Measurements from ENCODE around the gene LSM12.
A peak's percentile ranks its signal among the peaks of the same experiment; 100 is the strongest.
"Not testable (repeated sequence)": the region's sequence is repeated elsewhere in the genome, so short reads cannot be mapped to it uniquely, and the experiment has no call there.

Gene LSM12

GRCh38 chr17:44066204-44066930 lies at the start of gene LSM12:
Gene LSM12, minus strand, starts transcription at chr17:44066671. Its CDS starts 84 bp downstream, at chr17:44066587.
- DNase-seq = peak; percentile 74

GRCh38 chr17:44115585-44116415 lies 49.3 kb upstream of the LSM12 start:
- DNase-seq = no peak

- DNase-seq = no peak
Observed at GRCh38 chr17:44113868-44114840, 47.7 kb upstream of the LSM12 start.

DNA sequence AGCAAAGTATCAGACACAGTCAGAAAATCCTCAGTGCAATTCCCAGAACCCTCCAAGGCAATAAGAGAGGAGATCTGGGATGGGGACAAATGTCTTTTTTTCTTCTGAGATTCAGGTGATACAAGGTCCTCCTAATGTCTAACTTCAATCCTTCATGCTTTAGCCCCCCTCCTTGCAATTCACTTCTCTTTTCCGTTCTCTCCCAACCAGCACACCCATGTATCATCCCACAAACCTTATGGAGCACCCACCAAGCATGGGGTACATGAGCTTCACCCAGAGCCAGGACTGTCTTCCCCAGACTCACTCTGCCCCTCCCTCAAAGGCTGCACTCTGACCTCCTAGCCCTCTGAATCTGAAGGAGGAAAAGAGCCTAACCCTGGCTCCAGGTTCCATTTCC lies 46.9 kb upstream of the LSM12 start:
- DNase-seq = no peak

GRCh38 chr17:44112284-44113280 lies 46.1 kb upstream of the LSM12 start:
- no peak for DNase-seq

- DNase-seq = no peak
Observed at GRCh38 chr17:44111777-44112176, 45.3 kb upstream of the LSM12 start.

DNA sequence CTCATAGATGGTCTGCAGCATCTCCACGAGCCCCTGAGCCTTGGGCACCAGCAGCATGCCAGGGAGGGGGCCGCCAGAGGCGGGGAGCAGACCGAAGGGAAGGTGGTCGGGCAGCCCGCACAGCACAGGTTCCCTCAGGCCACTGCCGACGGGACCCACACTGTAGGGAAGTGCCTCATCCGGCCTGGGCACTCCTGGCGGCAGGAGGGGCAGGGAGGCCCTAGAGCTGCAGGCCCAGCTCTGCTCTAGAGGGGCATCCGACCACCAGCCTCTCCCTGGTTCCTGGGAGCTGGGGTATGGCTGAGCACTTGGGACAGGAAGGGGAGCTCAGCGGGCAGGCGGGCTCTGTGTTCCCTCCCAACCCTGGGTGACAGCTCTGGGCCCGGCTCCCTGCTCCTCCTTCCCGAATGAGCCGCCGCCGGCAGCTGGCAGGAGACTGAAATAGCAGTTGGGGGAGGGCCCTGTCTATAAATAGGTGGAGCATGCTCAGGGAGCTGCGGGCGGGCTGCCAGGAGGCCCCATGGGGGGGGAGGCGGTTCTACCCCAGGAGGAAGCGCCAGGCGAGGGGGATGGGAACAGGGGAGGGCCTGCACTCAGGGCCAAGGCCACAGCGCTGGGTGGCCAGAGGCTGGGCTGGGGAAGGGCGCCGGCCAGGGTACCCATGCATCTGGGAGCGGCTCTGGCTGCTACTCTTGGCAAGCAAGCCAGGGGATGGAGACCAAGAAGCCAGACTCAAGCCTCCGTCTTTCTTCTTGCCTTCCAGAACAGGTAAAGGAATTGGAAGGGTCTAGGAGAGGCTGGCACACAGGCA lies 44.6 kb upstream of the LSM12 start:
- peak; percentile 93 for DNase-seq

DNA sequence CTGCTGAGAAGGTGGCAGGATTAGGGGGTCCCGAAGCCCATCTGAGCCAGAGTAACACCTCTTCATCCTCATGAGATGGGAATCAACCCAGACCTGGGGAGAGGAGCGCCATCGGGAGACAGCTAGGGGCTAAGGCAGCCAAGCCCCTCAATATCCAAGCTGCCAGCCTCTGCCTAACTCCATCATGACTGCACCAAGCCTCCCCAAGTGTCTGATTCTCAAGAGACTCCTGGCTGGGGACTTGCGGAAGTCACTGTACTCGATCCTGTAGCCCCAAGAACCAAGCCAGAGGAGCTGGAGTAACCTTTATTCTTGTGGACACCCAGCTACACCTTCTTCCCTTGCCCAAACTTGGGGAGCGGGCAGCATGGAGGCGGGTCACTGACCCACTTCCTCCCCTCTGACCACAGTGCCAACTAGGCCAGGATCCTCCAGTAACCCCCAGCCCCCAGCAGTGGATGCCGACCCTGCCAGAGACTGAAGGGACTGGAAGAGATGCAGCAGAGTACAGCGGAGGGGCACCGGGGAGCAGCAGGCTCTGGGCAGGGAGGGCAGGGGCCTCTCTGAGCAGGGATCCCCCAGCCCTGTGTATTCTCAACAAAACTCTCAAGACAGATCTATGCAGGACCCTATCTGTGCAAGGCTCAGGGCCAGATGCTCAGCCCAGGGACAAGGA lies 43.7 kb upstream of the LSM12 start:
- no peak for DNase-seq

DNA sequence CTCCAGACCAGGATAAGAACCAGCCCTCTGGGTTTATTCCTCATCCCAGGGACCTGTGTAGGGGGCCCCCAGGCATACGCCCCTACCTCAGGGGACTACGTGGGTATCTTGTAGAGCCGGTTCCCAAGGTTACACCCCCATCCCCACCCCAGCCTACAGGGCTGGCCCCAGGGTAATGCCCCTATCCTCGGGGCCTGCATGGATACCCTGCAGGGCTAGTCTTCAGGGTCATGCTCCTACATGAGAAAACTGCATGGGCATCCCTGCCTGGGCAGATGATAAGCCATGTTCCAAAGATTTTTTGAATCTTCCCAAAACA lies 42.8 kb upstream of the LSM12 start:
- DNase-seq = no peak

DNA sequence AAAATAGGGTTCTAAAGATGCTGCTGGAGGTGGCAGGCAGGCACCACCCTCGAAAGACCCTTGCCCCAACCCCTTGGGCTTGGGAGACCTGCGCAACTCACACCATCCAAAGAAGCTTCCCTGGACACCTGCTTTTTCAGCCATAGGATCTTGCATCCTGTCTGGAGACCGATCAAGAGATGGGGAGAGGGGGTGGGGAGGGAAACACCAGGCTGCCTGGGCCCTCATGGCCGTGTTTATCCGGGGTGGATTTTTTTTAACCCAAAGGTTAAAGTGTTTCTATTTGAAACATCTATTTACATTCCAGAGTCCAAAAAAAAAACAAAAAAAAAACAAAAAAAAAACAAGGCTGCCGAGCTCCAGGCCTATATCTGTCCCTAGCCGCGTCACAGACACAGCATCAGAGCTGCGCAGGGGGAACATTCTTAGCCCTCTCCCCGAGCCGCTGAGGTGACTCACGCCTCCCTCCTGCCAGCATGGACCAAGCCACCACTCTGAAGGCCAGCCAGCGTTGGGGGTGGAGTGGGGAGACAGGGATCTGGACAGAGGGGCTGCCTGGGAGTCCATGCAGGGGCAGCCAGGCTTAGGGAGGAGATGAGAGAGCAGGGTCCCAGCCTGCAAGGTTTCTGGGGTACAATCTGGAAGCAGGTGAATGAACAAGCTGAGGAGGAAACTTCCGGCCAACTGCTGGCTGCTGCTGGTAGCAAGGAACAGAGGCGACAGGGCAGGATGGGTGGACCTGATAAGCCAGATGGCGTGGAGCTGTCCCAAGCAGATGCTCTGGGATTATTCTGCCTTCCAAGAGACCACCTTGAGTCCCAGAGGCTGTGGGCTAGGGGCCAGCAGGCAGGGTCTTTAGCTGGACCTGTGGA lies 42.2 kb upstream of the LSM12 start:
- no peak for DNase-seq

DNA sequence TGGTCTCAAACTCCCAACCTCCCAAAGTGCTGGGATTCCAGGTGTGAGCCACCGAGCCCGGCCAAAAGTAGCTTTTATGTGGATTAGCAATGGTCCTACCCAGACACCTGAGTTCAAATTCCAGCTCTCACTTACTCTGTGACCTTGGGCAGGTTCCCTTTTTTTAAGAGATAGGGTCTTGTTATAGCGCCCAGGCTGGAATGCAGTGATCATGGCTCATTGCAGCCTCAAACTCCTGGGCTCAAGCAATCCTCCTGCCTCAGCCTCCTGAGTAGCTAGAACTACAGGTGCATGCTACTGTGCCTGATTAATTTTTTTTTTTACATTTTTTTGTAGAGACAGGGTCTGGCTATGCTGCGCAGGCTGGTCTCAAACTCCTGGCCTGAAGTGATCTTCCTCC lies 40.3 kb upstream of the LSM12 start:
- DNase-seq = no peak

DNA sequence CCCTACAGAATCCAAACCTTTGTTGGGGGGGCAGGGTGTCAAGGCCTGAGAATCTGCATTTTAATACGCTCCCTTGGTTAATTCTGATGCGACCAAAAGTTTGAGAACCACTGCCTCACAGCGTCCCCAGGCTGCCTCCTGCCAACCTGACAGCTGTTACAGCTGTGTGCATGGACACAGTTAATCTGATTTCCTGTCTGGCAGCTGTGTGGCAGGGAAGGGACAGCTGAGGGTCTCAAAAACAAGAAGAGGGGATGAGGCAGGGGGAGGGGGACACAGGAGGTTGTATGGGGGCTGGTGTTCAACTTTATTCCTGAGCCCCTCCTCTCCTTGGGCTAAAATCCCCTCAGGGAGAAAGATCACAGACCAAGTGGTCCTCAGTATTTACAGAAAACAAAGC lies 39.5 kb upstream of the LSM12 start:
- no peak for DNase-seq

DNA sequence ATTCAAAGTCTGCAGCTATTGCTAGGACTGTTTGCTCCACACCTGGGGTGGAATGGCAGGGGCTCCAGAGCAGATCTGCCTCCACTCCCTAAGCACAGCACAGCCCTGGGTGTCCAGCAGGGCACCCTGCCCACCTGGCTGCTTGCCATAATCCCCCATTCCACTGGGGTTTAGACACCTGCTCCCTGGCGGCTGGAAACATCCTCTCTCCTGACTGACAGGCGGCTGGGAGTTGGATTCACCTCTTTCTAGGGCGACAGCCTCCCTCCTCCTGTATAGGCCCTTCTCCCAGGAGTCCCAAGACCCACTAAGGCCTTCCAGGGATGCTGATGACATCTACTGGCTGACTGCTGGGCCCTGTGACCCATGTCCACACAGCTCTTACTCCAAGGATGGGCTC lies 39.0 kb upstream of the LSM12 start:
- no peak for DNase-seq

GRCh38 chr17:44102849-44103622 lies 36.6 kb upstream of the LSM12 start:
- no peak for DNase-seq

GRCh38 chr17:44101858-44102257 lies 35.4 kb upstream of the LSM12 start:
- DNase-seq = not testable (repeated sequence)

GRCh38 chr17:44097110-44097958 lies 30.9 kb upstream of the LSM12 start:
- DNase-seq = no peak

DNA sequence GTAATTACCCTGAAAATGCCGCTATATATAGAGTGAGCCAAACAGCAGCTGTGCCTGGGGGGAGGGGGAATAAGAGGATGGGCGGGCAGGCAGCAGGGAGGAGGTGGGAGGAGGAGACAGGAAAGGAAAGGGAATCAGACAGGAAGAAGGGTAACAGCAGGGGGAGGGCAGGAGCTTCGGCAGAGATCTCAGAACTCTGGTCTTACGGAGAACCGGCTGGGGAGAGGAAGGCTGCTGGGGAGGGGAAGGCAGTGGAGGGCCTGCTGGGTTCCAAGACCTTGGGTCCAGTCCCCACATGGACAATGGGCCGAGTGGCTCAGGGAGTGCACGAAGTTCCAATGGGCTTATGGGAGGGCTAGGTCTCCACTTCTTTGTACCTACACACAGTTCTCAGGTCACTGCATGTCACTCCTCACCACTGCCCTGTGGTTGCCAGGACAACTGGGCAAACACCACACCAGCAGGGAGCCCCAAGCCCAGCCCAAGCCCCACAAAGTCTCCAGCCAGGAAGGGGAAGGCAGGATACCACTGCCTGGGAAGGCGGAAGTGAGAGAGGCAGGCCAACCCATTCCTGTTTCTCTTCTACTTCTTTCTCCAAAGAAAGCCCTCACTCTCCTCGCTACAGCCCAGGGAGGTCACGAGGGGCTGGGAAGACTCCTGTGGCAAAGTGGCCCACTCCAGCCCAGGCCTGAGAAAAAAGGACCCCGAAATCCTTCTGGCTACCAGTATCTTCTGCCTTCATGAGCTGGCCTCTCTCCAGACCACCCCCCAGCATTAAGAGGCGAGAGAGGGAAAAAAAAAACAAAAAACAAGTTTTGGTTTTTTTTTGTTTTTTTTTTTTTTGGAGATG lies 29.4 kb upstream of the LSM12 start:
- peak; percentile 91 for DNase-seq
